ENCODE data around the gene NT5C2.

DNA sequence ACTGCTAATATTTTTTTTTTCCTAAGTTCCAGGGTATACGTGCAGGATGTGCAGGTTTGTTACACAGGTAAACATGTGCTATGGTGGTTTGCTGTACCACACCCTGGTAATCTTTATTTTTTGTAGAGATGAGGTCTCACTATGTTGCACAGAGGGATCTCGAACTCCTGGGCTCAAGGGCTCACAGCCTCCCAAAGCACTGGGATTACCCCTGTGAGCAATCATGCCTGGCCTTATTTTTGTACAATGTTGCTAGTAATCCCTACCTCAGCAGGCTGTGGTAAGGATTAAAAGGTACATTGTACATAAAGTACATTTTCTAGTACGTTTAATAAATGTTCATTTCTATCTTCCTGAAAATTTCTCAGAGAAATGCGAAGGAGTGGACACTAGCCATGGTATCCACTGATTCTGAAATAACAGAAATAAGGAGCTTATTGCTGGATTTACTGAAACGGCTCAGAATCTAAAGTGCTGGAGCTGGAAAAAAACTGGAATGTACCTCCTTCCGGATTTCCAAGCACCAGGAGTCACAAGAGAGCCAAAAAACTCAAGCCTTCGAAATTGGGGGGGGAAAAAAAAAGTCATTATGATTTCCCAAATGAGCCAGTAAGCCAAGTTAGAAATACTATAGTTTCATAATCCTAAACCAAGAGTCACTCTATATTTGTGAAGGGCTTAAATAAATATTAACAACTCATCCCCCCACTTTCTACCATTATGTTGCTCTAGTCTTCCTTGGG, 69.6 kb downstream of the NT5C2 start:
- TF ChIP-seq, protein P1, sequence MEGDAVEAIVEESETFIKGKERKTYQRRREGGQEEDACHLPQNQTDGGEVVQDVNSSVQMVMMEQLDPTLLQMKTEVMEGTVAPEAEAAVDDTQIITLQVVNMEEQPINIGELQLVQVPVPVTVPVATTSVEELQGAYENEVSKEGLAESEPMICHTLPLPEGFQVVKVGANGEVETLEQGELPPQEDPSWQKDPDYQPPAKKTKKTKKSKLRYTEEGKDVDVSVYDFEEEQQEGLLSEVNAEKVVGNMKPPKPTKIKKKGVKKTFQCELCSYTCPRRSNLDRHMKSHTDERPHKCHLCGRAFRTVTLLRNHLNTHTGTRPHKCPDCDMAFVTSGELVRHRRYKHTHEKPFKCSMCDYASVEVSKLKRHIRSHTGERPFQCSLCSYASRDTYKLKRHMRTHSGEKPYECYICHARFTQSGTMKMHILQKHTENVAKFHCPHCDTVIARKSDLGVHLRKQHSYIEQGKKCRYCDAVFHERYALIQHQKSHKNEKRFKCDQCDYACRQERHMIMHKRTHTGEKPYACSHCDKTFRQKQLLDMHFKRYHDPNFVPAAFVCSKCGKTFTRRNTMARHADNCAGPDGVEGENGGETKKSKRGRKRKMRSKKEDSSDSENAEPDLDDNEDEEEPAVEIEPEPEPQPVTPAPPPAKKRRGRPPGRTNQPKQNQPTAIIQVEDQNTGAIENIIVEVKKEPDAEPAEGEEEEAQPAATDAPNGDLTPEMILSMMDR (conservative IDR thresholded peaks at IDR 0.05; ENCODE audit: low read depth, low read length), result no peak
- no peak for TF ChIP-seq POLR2A (IDR thresholded peaks at IDR 0.05; ENCODE audit: low read depth, low read length)
- TF ChIP-seq ELK1 (IDR thresholded peaks at IDR 0.05; ENCODE audit: borderline replicate concordance, low read depth, low read length), result no peak
- TF ChIP-seq MXI1 (IDR thresholded peaks at IDR 0.05; ENCODE audit: borderline replicate concordance, low read depth, low read length), result no peak
- no peak for TF ChIP-seq RAD21 (IDR thresholded peaks at IDR 0.05; ENCODE audit: low read length)
- no peak for TF ChIP-seq CEBPB (IDR thresholded peaks at IDR 0.05; ENCODE audit: low read depth, low read length)
- TF ChIP-seq, protein P2, sequence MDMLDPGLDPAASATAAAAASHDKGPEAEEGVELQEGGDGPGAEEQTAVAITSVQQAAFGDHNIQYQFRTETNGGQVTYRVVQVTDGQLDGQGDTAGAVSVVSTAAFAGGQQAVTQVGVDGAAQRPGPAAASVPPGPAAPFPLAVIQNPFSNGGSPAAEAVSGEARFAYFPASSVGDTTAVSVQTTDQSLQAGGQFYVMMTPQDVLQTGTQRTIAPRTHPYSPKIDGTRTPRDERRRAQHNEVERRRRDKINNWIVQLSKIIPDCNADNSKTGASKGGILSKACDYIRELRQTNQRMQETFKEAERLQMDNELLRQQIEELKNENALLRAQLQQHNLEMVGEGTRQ (IDR thresholded peaks at IDR 0.05; ENCODE audit: low read depth, low read length), result no peak
- TF ChIP-seq RFX5 (IDR thresholded peaks at IDR 0.05; ENCODE audit: low read depth, low read length), result no peak
- no peak for TF ChIP-seq RCOR1 (IDR thresholded peaks at IDR 0.05; ENCODE audit: insufficient replicate concordance, low read length)
- TF ChIP-seq MAZ (IDR thresholded peaks at IDR 0.05; ENCODE audit: borderline replicate concordance, low read depth, low read length), result no peak
- no peak for TF ChIP-seq CHD1 (IDR thresholded peaks at IDR 0.05; ENCODE audit: low read depth, low read length)
- no peak for TF ChIP-seq SMC3 (IDR thresholded peaks at IDR 0.05; ENCODE audit: low read depth, low read length)

All from IMR-90 (cell line).